Esophagus squamous epithelium (tissue), 4 donors: ENCODE results near the gene PDSS1.

Source experiments
- POLR2A ChIP-seq, 4 donors: fragments of 450-650 bp; IDR thresholded peaks; one replicate each; pipeline ENCODE4 v1.6.1; 2017; ENCODE audit warnings: antibody characterized with exemption in 4 of 4, mild to moderate bottlenecking in 4 of 4, moderate library complexity in 3 of 4
- TF ChIP-seq, protein P1 (sequence below), 6 experiments: fragments of 450-650 bp in 4 of 6; fragments of 200-600 bp in 2 of 6; sonication (generic) in 2 of 6; IDR thresholded peaks; one replicate each; pipeline ENCODE4 v1.5.1; 2016 to 2019; ENCODE audit warnings: antibody characterized with exemption in 6 of 6, mild to moderate bottlenecking in 4 of 6, moderate library complexity in 4 of 6

DNA sequence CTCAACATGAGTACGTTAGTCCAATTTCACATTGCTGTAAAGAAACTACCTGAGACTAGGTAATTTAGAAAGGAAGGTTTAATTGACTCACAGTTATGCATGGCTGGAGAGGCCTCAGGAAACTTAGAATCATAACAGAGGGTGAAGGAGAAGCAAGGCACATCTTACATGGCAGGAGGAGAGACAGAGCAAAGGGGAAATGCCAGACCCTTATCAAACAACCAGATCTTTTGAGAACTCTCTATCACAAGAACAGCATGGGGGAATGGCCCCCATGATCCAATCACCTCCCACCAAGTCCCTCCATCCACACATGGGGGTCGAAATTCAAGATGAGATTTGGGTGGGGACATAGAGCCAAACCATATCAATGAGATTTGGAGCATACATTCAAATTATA is 34.6 kb upstream of the PDSS1 start:
- TF ChIP-seq POLR2A (IDR thresholded peaks at IDR 0.05), result no peak
- TF ChIP-seq, protein P1, sequence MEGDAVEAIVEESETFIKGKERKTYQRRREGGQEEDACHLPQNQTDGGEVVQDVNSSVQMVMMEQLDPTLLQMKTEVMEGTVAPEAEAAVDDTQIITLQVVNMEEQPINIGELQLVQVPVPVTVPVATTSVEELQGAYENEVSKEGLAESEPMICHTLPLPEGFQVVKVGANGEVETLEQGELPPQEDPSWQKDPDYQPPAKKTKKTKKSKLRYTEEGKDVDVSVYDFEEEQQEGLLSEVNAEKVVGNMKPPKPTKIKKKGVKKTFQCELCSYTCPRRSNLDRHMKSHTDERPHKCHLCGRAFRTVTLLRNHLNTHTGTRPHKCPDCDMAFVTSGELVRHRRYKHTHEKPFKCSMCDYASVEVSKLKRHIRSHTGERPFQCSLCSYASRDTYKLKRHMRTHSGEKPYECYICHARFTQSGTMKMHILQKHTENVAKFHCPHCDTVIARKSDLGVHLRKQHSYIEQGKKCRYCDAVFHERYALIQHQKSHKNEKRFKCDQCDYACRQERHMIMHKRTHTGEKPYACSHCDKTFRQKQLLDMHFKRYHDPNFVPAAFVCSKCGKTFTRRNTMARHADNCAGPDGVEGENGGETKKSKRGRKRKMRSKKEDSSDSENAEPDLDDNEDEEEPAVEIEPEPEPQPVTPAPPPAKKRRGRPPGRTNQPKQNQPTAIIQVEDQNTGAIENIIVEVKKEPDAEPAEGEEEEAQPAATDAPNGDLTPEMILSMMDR (IDR thresholded peaks at IDR 0.05), result no peak
